H1 (cell line): ENCODE measurements around the gene TEX29. TPM values are rescaled to one million over a fixed set of nuclear protein-coding genes. Genes with fewer than 3 reads are reported as not detected.

Experiments used
- CTCF ChIP-seq, 3 experiments: IDR thresholded peaks; 1 replicate in 2 of 3; 2 replicates in 1 of 3; pipeline versions ENCODE4 v1.5.1 to v1.6.1; 2011; ENCODE audit warnings: low read length in 3 of 3, mild to moderate bottlenecking in 3 of 3, inconsistent platforms in 2 of 3, low read depth in 1 of 3, moderate library complexity in 1 of 3; ENCODE audit not compliant: insufficient read depth in 1 of 3; ENCODE audit errors: control extremely low read depth in 1 of 3
- HDAC2 ChIP-seq, 2 experiments: fragments of 300-600 bp in 1 of 2; sonication (generic) in 1 of 2; IDR thresholded peaks; 2 replicates each; pipeline ENCODE4 v1.6.1; 2011 to 2012; ENCODE audit warnings: low read depth in 2 of 2, low read length in 2 of 2, mild to moderate bottlenecking in 2 of 2, moderate library complexity in 2 of 2, borderline replicate concordance in 1 of 2, inconsistent platforms in 1 of 2
- JUND ChIP-seq: IDR thresholded peaks from 2 replicates; pipeline ENCODE4 v1.6.1; 2011; ENCODE audit warnings: mild to moderate bottlenecking, improper control_type of control experiment, low read length
- SP1 ChIP-seq: IDR thresholded peaks from 2 replicates; pipeline ENCODE4 v1.6.1; 2011; ENCODE audit warnings: low read depth, low read length
- polyA plus RNA-seq, 7 experiments: library from polyadenylated mRNA; depleted of rRNA in 3 of 7; stranded (reverse) in 5 of 7; unstranded in 2 of 7; fragments of >200 nt in 5 of 7; fragments of 200-250 nt in 2 of 7; gene quantifications; 1 replicate in 5 of 7; 2 replicates in 1 of 7; 4 replicates in 1 of 7; pipeline versions ENCODE4 v1.2.1 to v1.2.3, GENCODE V29; 2011 to 2013; ENCODE audit warnings: missing spikeins in 2 of 7, mixed read lengths in 2 of 7
- total RNA-seq: library from RNA; stranded (reverse); fragmentation: NEBNext Ultra II Directional; extraction: Animal tissue kit (Norgen Biotek cat#: 25700); gene quantifications from 2 replicates; pipeline ENCODE4 v1.2.1, GENCODE V29; 2021

TEX29 gene
- total and polyA plus RNA-seq, 2 of the 8 experiments (the other 6 are each of a cell fraction or from before 2014, with no cell fraction given) = 0.08 TPM; not detected in 1

- TF ChIP-seq SP1 = no peak
- TF ChIP-seq CTCF (IDR thresholded peaks at IDR 0.05; ENCODE audit: control extremely low read depth in 1 of 3, insufficient read depth in 1 of 3, low read depth in 1 of 3, low read length in 3 of 3) = no peak
- TF ChIP-seq HDAC2 (IDR thresholded peaks at IDR 0.05; ENCODE audit: borderline replicate concordance in 1 of 2, low read depth in 2 of 2, low read length in 2 of 2) = no peak
- no peak for TF ChIP-seq JUND
Observed at GRCh38 chr13:111354789-111355188, 34.3 kb downstream of the TEX29 start (continued).
